IPS-18a (cell line): ENCODE data around the gene EML4.

Experiments
- H3K27ac ChIP-seq: one replicate; pipeline ENCODE4 v1.5.1; 2013; ENCODE audit warnings: low read length
- H3K27me3 ChIP-seq: one replicate; pipeline ENCODE4 v1.6.1; 2013; ENCODE audit warnings: mild to moderate bottlenecking, low read length; ENCODE audit not compliant: control insufficient read depth, insufficient read depth
- H3K36me3 ChIP-seq: one replicate; pipeline ENCODE4 v1.6.1; 2013; ENCODE audit warnings: low read depth, low read length; ENCODE audit not compliant: control insufficient read depth
- H3K4me1 ChIP-seq: one replicate; pipeline ENCODE4 v1.6.1; 2013; ENCODE audit warnings: low read depth, low read length; ENCODE audit not compliant: control insufficient read depth
- H3K4me3 ChIP-seq: one replicate; pipeline ENCODE4 v1.5.1; 2013; ENCODE audit warnings: low read length
- H3K9ac ChIP-seq: one replicate; pipeline ENCODE4 v1.6.1; 2013; ENCODE audit warnings: mild to moderate bottlenecking, low read length, moderate library complexity
- H3K9me3 ChIP-seq: one replicate; pipeline ENCODE4 v1.6.1; 2013; ENCODE audit warnings: low read depth, low read length; ENCODE audit not compliant: control insufficient read depth

Gene EML4

GRCh38 chr2:42223067-42223854 is 54.1 kb downstream of the EML4 start:
- no peak overlapping the region for H3K27ac ChIP-seq
- H3K27me3 ChIP-seq = no peaks in the 10 kb centered on the region
- H3K4me3 ChIP-seq = no peak overlapping the region
- H3K4me1 ChIP-seq = no peaks in the 10 kb centered on the region
- no peaks in the 10 kb centered on the region for H3K9me3 ChIP-seq
- H3K36me3 ChIP-seq = no peaks in the 10 kb centered on the region
- no peak overlapping the region for H3K9ac ChIP-seq

GRCh38 chr2:42223855-42224268 is 54.7 kb downstream of the EML4 start:
- Histone ChIP-seq H3K4me3 (no peak overlapping the region), H3K36me3 (no peaks in the 10 kb centered on the region), H3K27ac (no peak overlapping the region), H3K27me3 (no peaks in the 10 kb centered on the region), H3K9me3 (no peaks in the 10 kb centered on the region), H3K9ac (no peak overlapping the region), H3K4me1 (no peaks in the 10 kb centered on the region)

GRCh38 chr2:42224422-42225067 is 55.4 kb downstream of the EML4 start:
- H3K27ac ChIP-seq = no peak overlapping the region
- H3K4me1 ChIP-seq = no peaks in the 10 kb centered on the region
- no peak overlapping the region for H3K4me3 ChIP-seq
- no peaks in the 10 kb centered on the region for H3K27me3 ChIP-seq
- no peak overlapping the region for H3K9ac ChIP-seq
- no peaks in the 10 kb centered on the region for H3K9me3 ChIP-seq
- no peaks in the 10 kb centered on the region for H3K36me3 ChIP-seq

GRCh38 chr2:42225573-42225972 is 56.4 kb downstream of the EML4 start:
- no peaks in the 10 kb centered on the region for H3K36me3 ChIP-seq
- no peaks in the 10 kb centered on the region for H3K27me3 ChIP-seq
- H3K9ac ChIP-seq = no peak overlapping the region
- H3K4me1 ChIP-seq = no peaks in the 10 kb centered on the region
- no peak overlapping the region for H3K27ac ChIP-seq
- no peak overlapping the region for H3K4me3 ChIP-seq
- no peaks in the 10 kb centered on the region for H3K9me3 ChIP-seq

- H3K9ac ChIP-seq = no peak overlapping the region
- H3K36me3 ChIP-seq = no peaks in the 10 kb centered on the region
- H3K4me1 ChIP-seq = no peaks in the 10 kb centered on the region
- H3K4me3 ChIP-seq = no peak overlapping the region
- H3K27me3 ChIP-seq = no peaks in the 10 kb centered on the region
- H3K27ac ChIP-seq = no peak overlapping the region
- no peaks in the 10 kb centered on the region for H3K9me3 ChIP-seq
Observed at GRCh38 chr2:42227491-42227890, 58.3 kb downstream of the EML4 start.

GRCh38 chr2:42228101-42228500 is 58.9 kb downstream of the EML4 start:
- no peak overlapping the region for H3K9ac ChIP-seq
- H3K4me1 ChIP-seq = no peaks in the 10 kb centered on the region
- no peaks in the 10 kb centered on the region for H3K9me3 ChIP-seq
- no peaks in the 10 kb centered on the region for H3K36me3 ChIP-seq
- H3K27me3 ChIP-seq = no peaks in the 10 kb centered on the region
- no peak overlapping the region for H3K27ac ChIP-seq
- H3K4me3 ChIP-seq = no peak overlapping the region

GRCh38 chr2:42229949-42230348 is 60.8 kb downstream of the EML4 start:
- no peak overlapping the region for H3K9ac ChIP-seq
- no peaks in the 10 kb centered on the region for H3K9me3 ChIP-seq
- no peaks in the 10 kb centered on the region for H3K27me3 ChIP-seq
- peaks cover 5% of the 10 kb centered on the region for H3K4me1 ChIP-seq
- H3K4me3 ChIP-seq = no peak overlapping the region
- H3K27ac ChIP-seq = no peak overlapping the region
- H3K36me3 ChIP-seq = no peaks in the 10 kb centered on the region

- no peaks in the 10 kb centered on the region for H3K9me3 ChIP-seq
- H3K27me3 ChIP-seq = no peaks in the 10 kb centered on the region
- peaks cover 5% of the 10 kb centered on the region for H3K4me1 ChIP-seq
- no peak overlapping the region for H3K27ac ChIP-seq
- no peak overlapping the region for H3K9ac ChIP-seq
- no peak overlapping the region for H3K4me3 ChIP-seq
- H3K36me3 ChIP-seq = no peaks in the 10 kb centered on the region
Observed at GRCh38 chr2:42230891-42231290, 61.7 kb downstream of the EML4 start.

- no peak overlapping the region for H3K4me3 ChIP-seq
- H3K27ac ChIP-seq = no peak overlapping the region
- no peak overlapping the region for H3K9ac ChIP-seq
- H3K27me3 ChIP-seq = no peaks in the 10 kb centered on the region
- no peaks in the 10 kb centered on the region for H3K9me3 ChIP-seq
- H3K4me1 ChIP-seq = peaks cover 5% of the 10 kb centered on the region
- no peaks in the 10 kb centered on the region for H3K36me3 ChIP-seq
Observed at GRCh38 chr2:42232024-42232423, 62.9 kb downstream of the EML4 start.

GRCh38 chr2:42233976-42234441 is 64.9 kb downstream of the EML4 start:
- Histone ChIP-seq H3K9ac (no peak overlapping the region), H3K4me3 (no peak overlapping the region), H3K27ac (no peak overlapping the region), H3K27me3 (no peaks in the 10 kb centered on the region), H3K36me3 (no peaks in the 10 kb centered on the region), H3K9me3 (no peaks in the 10 kb centered on the region), H3K4me1 (peaks cover 5% of the 10 kb centered on the region)

GRCh38 chr2:42236911-42237310 is 67.8 kb downstream of the EML4 start:
- no peak overlapping the region for H3K27ac ChIP-seq
- H3K4me3 ChIP-seq = no peak overlapping the region
- H3K9me3 ChIP-seq = no peaks in the 10 kb centered on the region
- no peaks in the 10 kb centered on the region for H3K27me3 ChIP-seq
- peaks cover 5% of the 10 kb centered on the region for H3K4me1 ChIP-seq
- no peak overlapping the region for H3K9ac ChIP-seq
- H3K36me3 ChIP-seq = no peaks in the 10 kb centered on the region
